ENCODE data around the gene AARSD1. TPM values are rescaled to one million over a fixed set of nuclear protein-coding genes. Genes with fewer than 3 reads are reported as not detected.
"Not testable (repeated sequence)": the region's sequence is repeated elsewhere in the genome, so short reads cannot be mapped to it uniquely, and the experiment has no call there.

The AARSD1 gene
- total and polyA plus RNA-seq, 10 donors: 13.1 to 55.6 (median 34.1) TPM

- DNase-seq; H3K4me3 ChIP-seq; H3K27me3 ChIP-seq (replicated peaks in 1 of 7); H3K9me3 ChIP-seq; intact Hi-C loops (cut with DNase I; ENCODE audit: low total_unique reads): not testable (repeated sequence)
- Histone ChIP-seq H3K27ac (peak overlapping the region in 6 of 8 donors; percentile 59 to 80 (median 77)), H3K4me1 (peaks cover 13 to 68% (median 52%) of the 10 kb centered on the region in 6 donors), H3K36me3 (peaks cover 0 to 60% (median 45%) of the 10 kb centered on the region in 6 donors)
- TF ChIP-seq POLR2AphosphoS5 (IDR thresholded peaks at IDR 0.05): peak in 2 of 3 donors; percentile 31 to 51
- 90 to 96% (median 94%) methylated on average over 13 of the region's 13 CpGs for WGBS, 5 donors
Measured at GRCh38 chr17:43000894-43001293, 36.6 kb upstream of the AARSD1 start.

- Histone ChIP-seq H3K27me3 (replicated peaks in 1 of 7) (no peaks in the 10 kb centered on the region), H3K4me3 (peak overlapping the region; percentile 62 to 97 (median 73)), H3K4me1 (peaks cover 13 to 66% (median 52%) of the 10 kb centered on the region in 6 donors), H3K36me3 (peaks cover 0 to 62% (median 43%) of the 10 kb centered on the region in 6 donors), H3K9me3 (no peaks in the 10 kb centered on the region), H3K27ac (peak overlapping the region; percentile 82 to 96 (median 91))
- no peak for DNase-seq
- 7 to 21% (median 15%) methylated on average over 10 of the region's 10 CpGs for WGBS, 5 donors
- intact Hi-C loops (cut with DNase I; ENCODE audit: low total_unique reads): no loop called here
- TF ChIP-seq POLR2A (IDR thresholded peaks at IDR 0.05): no peak
- TF ChIP-seq CTCF (IDR thresholded peaks at IDR 0.05 in 8 of 11, conservative IDR thresholded peaks at IDR 0.05 in 3 of 11): no peak
- no peak for TF ChIP-seq POLR2AphosphoS5 (IDR thresholded peaks at IDR 0.05)
Measured at GRCh38 chr17:42999003-42999525, 34.8 kb upstream of the AARSD1 start.

GRCh38 chr17:42997984-42998938 lies 34.0 kb upstream of the AARSD1 start, which contains the start of gene RPL27:
Gene RPL27, plus strand, starts transcription at chr17:42998419. Its CDS starts 332 bp downstream, at chr17:42998751.
- peak in 1 of 3 donors; percentile 23 for TF ChIP-seq POLR2A (IDR thresholded peaks at IDR 0.05)
- TF ChIP-seq POLR2AphosphoS5 (IDR thresholded peaks at IDR 0.05): peak; percentile 95 to 98 (median 95)
- peak; percentile 93 to 100 (median 99) for TF ChIP-seq CTCF (IDR thresholded peaks at IDR 0.05 in 8 of 11, conservative IDR thresholded peaks at IDR 0.05 in 3 of 11)
- peak within 1 kb of the TSS; percentile 62 to 97 (median 73) for H3K4me3 ChIP-seq
- WGBS, 5 donors: 0 to 1% (median 0%) methylated on average over 35 to 49 of the region's 49 CpGs
- H3K27ac ChIP-seq: peak within 1 kb of the TSS; percentile 82 to 96 (median 91)
- intact Hi-C loops (cut with DNase I; ENCODE audit: low total_unique reads): no loop called here
- peaks cover 13 to 60% (median 48%) of the 10 kb centered on the region in 6 donors for H3K4me1 ChIP-seq
- H3K9me3 ChIP-seq: no peaks in the 10 kb centered on the region
- peaks cover 0 to 62% (median 42%) of the 10 kb centered on the region in 6 donors for H3K36me3 ChIP-seq
- DNase-seq: peak; percentile 98
- H3K27me3 ChIP-seq (replicated peaks in 1 of 7): no peaks in the 10 kb centered on the region

- no peaks in the 10 kb centered on the region for H3K9me3 ChIP-seq
- peak overlapping the region in 5 of 8 donors; percentile 62 to 97 (median 67) for H3K4me3 ChIP-seq
- no peak for DNase-seq
- H3K36me3 ChIP-seq: peaks cover 0 to 62% (median 41%) of the 10 kb centered on the region in 6 donors
- H3K27ac ChIP-seq: peak overlapping the region; percentile 45 to 96 (median 90)
- H3K27me3 ChIP-seq (replicated peaks in 1 of 7): no peaks in the 10 kb centered on the region
- 24 to 39% (median 28%) methylated on average over 5 of the region's 5 CpGs for WGBS, 5 donors
- TF ChIP-seq CTCF (IDR thresholded peaks at IDR 0.05 in 8 of 11, conservative IDR thresholded peaks at IDR 0.05 in 3 of 11): no peak
- TF ChIP-seq POLR2AphosphoS5 (IDR thresholded peaks at IDR 0.05): no peak
- no peak for TF ChIP-seq POLR2A (IDR thresholded peaks at IDR 0.05)
- peaks cover 13 to 52% (median 42%) of the 10 kb centered on the region in 6 donors for H3K4me1 ChIP-seq
- intact Hi-C loops (cut with DNase I; ENCODE audit: low total_unique reads): no loop called here
Measured at GRCh38 chr17:42997390-42997983, 33.2 kb upstream of the AARSD1 start.

GRCh38 chr17:42993913-42994312 lies 29.7 kb upstream of the AARSD1 start:
- H3K27me3 ChIP-seq (replicated peaks in 1 of 7); H3K4me3 ChIP-seq; H3K9me3 ChIP-seq; DNase-seq; H3K27ac ChIP-seq; intact Hi-C loops (cut with DNase I; ENCODE audit: low total_unique reads): not testable (repeated sequence)
- Histone ChIP-seq H3K36me3 (peaks cover 3 to 64% (median 48%) of the 10 kb centered on the region in 6 donors), H3K4me1 (peaks cover 2 to 31% (median 10%) of the 10 kb centered on the region in 6 donors)
- WGBS, 5 donors: 83 to 88% (median 86%) methylated on average over 10 of the region's 10 CpGs
